ENCODE results near the gene CHAC1.
"Not testable (repeated sequence)": the region's sequence is repeated elsewhere in the genome, so short reads cannot be mapped to it uniquely, and the experiment has no call there.

CHAC1 gene

GRCh38 chr15:40958723-40959122 is 5.5 kb downstream of the CHAC1 start:
- DNase-seq = no peak

GRCh38 chr15:40959331-40960141 is 6.3 kb downstream of the CHAC1 start:
- DNase-seq = no peak

GRCh38 chr15:40960151-40960885 is 7.0 kb downstream of the CHAC1 start:
- DNase-seq = no peak

GRCh38 chr15:40960925-40961324 is 7.7 kb downstream of the CHAC1 start:
- DNase-seq = no peak

GRCh38 chr15:40961740-40962139 is 8.5 kb downstream of the CHAC1 start:
- not testable (repeated sequence) for DNase-seq

- not testable (repeated sequence) for DNase-seq
These were observed 9.0 kb downstream of the CHAC1 start for GRCh38 chr15:40962317-40962716.

GRCh38 chr15:40963201-40963600 is 9.9 kb downstream of the CHAC1 start:
- no peak for DNase-seq

GRCh38 chr15:40964006-40964405 is 10.7 kb downstream of the CHAC1 start:
- DNase-seq = no peak

GRCh38 chr15:40964634-40965033 is 11.4 kb downstream of the CHAC1 start:
- no peak for DNase-seq

GRCh38 chr15:40968290-40969085 is 15.2 kb downstream of the CHAC1 start:
- no peak for DNase-seq

GRCh38 chr15:40969363-40969762 is 16.1 kb downstream of the CHAC1 start:
- no peak for DNase-seq

GRCh38 chr15:40974879-40975278 is 21.6 kb downstream of the CHAC1 start:
- DNase-seq = no peak

- DNase-seq = no peak
These were observed 23.5 kb downstream of the CHAC1 start for GRCh38 chr15:40976819-40977218.

- DNase-seq = no peak
These were observed 24.9 kb downstream of the CHAC1 start for GRCh38 chr15:40978141-40978540.

- DNase-seq = no peak
These were observed 25.3 kb downstream of the CHAC1 start for GRCh38 chr15:40978562-40978961.

- DNase-seq = no peak
These were observed 27.9 kb downstream of the CHAC1 start for GRCh38 chr15:40981186-40981585.

- DNase-seq = no peak
These were observed 29.6 kb downstream of the CHAC1 start for GRCh38 chr15:40982855-40983254.

GRCh38 chr15:40984406-40984805 is 31.1 kb downstream of the CHAC1 start:
- no peak for DNase-seq

GRCh38 chr15:40984964-40985363 is 31.7 kb downstream of the CHAC1 start:
- no peak for DNase-seq

- DNase-seq = no peak
These were observed 32.5 kb downstream of the CHAC1 start for GRCh38 chr15:40985541-40986330.

- DNase-seq = no peak
These were observed 33.5 kb downstream of the CHAC1 start for GRCh38 chr15:40986820-40987219.

- DNase-seq = no peak
These were observed 34.9 kb downstream of the CHAC1 start for GRCh38 chr15:40988156-40988555.

GRCh38 chr15:40990080-40990479 is 36.8 kb downstream of the CHAC1 start:
- no peak for DNase-seq

Data from NCI-H1694 (cell line).